Parathyroid adenoma (tissue), 2 donors: ENCODE data around the gene EZH1.

Experiments
- H2AFZ ChIP-seq: fragments of 300-600 bp; sonication (generic); one replicate; pipeline ENCODE4 v1.7.0; 2017; ENCODE audit warnings: antibody characterized with exemption, mild to moderate bottlenecking
- H3K27ac ChIP-seq: fragments of 300-600 bp; sonication (generic); one replicate; pipeline ENCODE4 v1.7.0; 2017
- H3K27me3 ChIP-seq: fragments of 300-600 bp; sonication (generic); one replicate; pipeline ENCODE4 v1.7.0; 2017; ENCODE audit warnings: low read length; ENCODE audit not compliant: control insufficient read depth, insufficient read depth
- H3K36me3 ChIP-seq: fragments of 300-600 bp; sonication (generic); one replicate; pipeline ENCODE4 v1.7.0; 2017; ENCODE audit warnings: low read length; ENCODE audit not compliant: control insufficient read depth, insufficient read depth
- H3K4me1 ChIP-seq: fragments of 300-600 bp; sonication (generic); one replicate; pipeline ENCODE4 v1.7.0; 2017; ENCODE audit warnings: control low read depth
- H3K4me2 ChIP-seq: fragments of 300-600 bp; sonication (generic); one replicate; pipeline ENCODE4 v1.7.0; 2017; ENCODE audit warnings: low read length
- H3K4me3 ChIP-seq: fragments of 300-600 bp; sonication (generic); one replicate; pipeline ENCODE4 v1.7.0; 2017; ENCODE audit warnings: low read depth, low read length
- H3K79me2 ChIP-seq: fragments of 300-600 bp; sonication (generic); one replicate; pipeline ENCODE4 v1.7.0; 2017; ENCODE audit warnings: control low read depth
- H3K9ac ChIP-seq: fragments of 300-600 bp; sonication (generic); one replicate; pipeline ENCODE4 v1.7.0; 2017; ENCODE audit warnings: mild to moderate bottlenecking
- H3K9me3 ChIP-seq: fragments of 300-600 bp; sonication (generic); one replicate; pipeline ENCODE4 v1.7.0; 2017; ENCODE audit warnings: low read length; ENCODE audit not compliant: control insufficient read depth
- CTCF ChIP-seq: fragments of 300-600 bp; sonication (generic); IDR thresholded peaks from one replicate; pipeline ENCODE4 v1.7.0; 2017; ENCODE audit warnings: antibody characterized with exemption, mild to moderate bottlenecking
- donor health status: primary hyperparathyroidism.

EZH1 gene

GRCh38 chr17:42685831-42686230 lies 59.0 kb downstream of the EZH1 start:
- no peak overlapping the region for H3K27ac ChIP-seq
- TF ChIP-seq CTCF: no peak
- no peak overlapping the region for H3K9ac ChIP-seq
- H3K27me3 ChIP-seq: no peaks in the 10 kb centered on the region
- no peaks in the 10 kb centered on the region for H3K79me2 ChIP-seq
- no peak overlapping the region for H2AFZ ChIP-seq
- H3K4me1 ChIP-seq: peaks cover 4% of the 10 kb centered on the region
- H3K4me3 ChIP-seq: no peak overlapping the region
- no peaks in the 10 kb centered on the region for H3K9me3 ChIP-seq
- H3K36me3 ChIP-seq: no peaks in the 10 kb centered on the region
- H3K4me2 ChIP-seq: no peak overlapping the region

DNA sequence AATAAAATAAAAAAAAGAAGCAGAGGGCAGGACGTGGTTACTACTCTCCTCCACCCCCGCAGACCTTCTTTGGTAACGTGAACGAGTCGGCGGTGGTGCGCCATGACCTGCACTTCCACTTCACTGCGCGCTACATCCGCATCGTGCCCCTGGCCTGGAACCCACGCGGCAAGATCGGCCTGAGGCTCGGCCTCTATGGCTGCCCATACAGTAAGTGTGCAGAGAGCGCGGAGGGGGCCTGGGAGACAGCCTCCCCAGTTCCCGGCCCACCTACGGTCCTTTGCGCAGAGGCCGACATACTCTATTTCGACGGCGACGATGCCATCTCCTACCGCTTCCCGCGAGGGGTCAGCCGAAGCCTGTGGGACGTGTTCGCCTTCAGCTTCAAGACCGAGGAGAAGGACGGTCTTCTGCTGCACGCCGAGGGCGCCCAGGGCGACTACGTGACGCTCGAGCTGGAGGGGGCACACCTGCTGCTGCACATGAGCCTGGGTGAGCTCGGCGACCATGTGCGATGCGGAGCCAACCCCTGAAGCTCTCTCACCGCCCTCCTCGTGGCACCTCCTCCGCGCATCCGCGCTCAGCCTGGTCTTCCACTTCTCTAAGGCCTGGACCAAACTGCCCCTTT lies 59.8 kb downstream of the EZH1 start:
- no peak for TF ChIP-seq CTCF
- H3K9ac ChIP-seq: no peak overlapping the region
- H3K4me1 ChIP-seq: peaks cover 4% of the 10 kb centered on the region
- no peaks in the 10 kb centered on the region for H3K36me3 ChIP-seq
- H3K9me3 ChIP-seq: no peaks in the 10 kb centered on the region
- no peaks in the 10 kb centered on the region for H3K27me3 ChIP-seq
- no peaks in the 10 kb centered on the region for H3K79me2 ChIP-seq
- no peak overlapping the region for H3K4me2 ChIP-seq
- H2AFZ ChIP-seq: no peak overlapping the region
- no peak overlapping the region for H3K27ac ChIP-seq
- no peak overlapping the region for H3K4me3 ChIP-seq

DNA sequence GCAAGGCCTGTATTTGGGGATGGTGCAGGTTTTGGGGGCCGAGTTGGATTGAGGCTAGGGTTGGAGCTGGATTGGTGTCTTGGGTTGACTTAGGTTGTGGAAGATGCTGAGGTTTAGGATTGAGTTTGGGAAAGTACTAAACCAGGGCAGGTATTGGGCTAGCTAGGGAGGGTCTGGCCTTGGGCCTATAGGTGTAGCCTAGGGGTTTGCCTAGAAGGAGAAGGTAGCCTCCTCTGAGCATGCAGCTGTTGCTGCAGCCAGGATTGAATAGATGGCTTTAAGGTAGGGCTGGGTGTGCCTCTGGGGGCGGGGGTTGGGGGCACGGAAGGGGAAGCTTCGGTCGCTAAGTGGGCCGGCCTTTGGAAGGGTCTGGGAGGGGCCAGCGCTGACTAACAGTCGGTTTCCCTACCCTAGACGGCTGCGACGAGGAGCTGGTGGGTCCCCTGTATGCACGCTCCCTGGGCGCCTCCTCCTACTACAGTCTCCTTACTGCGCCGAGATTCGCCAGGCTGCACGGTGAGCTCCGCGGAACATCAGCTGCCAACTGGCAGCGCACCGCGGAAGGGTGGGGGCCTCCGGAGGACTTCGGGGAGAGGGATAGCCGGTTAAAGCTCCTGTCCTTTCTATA lies 61.3 kb downstream of the EZH1 start:
- Histone ChIP-seq H3K4me1 (peaks cover 9% of the 10 kb centered on the region), H3K9ac (no peak overlapping the region), H3K36me3 (no peaks in the 10 kb centered on the region)

GRCh38 chr17:42682722-42683403 lies 62.0 kb downstream of the EZH1 start:
- no peak overlapping the region for H3K9ac ChIP-seq

More for the DNA sequence above, 61.3 kb downstream of the EZH1 start:
- TF ChIP-seq CTCF: no peak
- Histone ChIP-seq H3K4me3 (no peak overlapping the region), H3K4me2 (no peak overlapping the region), H3K27me3 (no peaks in the 10 kb centered on the region), H3K79me2 (no peaks in the 10 kb centered on the region), H2AFZ (no peak overlapping the region), H3K9me3 (no peaks in the 10 kb centered on the region), H3K27ac (no peak overlapping the region)

More at GRCh38 chr17:42682722-42683403, 62.0 kb downstream of the EZH1 start:
- H3K9me3 ChIP-seq: no peaks in the 10 kb centered on the region
- H3K79me2 ChIP-seq: no peaks in the 10 kb centered on the region
- H2AFZ ChIP-seq: peak overlapping the region; percentile 89
- no peak for TF ChIP-seq CTCF
- peak overlapping the region; percentile 61 for H3K4me2 ChIP-seq
- H3K4me1 ChIP-seq: peaks cover 11% of the 10 kb centered on the region
- H3K4me3 ChIP-seq: no peak overlapping the region
- no peak overlapping the region for H3K27ac ChIP-seq
- no peaks in the 10 kb centered on the region for H3K27me3 ChIP-seq
- no peaks in the 10 kb centered on the region for H3K36me3 ChIP-seq
